ENCODE data around the gene KRT80.

KRT80 gene

GRCh38 chr12:52126605-52127578 lies 64.9 kb downstream of the KRT80 start:
- DNase-seq = no peak

DNA sequence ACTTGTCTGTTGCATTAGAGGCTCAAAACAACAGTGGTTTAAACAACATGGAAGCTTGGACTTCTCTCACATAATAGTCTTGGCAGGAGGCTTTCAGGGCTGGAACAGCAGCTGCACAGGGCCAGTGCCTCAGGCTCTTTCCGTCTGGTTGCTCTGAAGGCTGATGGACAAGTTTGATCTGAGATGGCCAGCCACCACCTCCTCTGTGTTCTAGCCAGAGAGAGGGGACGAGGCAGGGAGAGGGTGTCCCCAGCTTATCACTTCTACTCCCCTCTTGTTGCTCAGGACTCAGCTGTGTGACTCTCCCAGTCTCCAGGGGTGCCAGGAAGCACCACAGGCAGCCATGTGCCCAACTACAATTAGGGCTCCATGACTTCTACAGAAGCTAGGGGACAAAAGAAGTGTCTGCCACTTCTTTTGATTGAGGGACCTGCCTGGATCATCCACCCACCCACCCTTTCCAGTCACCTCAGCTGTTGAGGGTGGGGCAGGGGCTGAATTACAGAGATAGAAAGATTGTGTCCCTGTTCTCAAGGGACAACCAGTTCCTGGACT lies 65.7 kb downstream of the KRT80 start:
- no peak for DNase-seq

DNA sequence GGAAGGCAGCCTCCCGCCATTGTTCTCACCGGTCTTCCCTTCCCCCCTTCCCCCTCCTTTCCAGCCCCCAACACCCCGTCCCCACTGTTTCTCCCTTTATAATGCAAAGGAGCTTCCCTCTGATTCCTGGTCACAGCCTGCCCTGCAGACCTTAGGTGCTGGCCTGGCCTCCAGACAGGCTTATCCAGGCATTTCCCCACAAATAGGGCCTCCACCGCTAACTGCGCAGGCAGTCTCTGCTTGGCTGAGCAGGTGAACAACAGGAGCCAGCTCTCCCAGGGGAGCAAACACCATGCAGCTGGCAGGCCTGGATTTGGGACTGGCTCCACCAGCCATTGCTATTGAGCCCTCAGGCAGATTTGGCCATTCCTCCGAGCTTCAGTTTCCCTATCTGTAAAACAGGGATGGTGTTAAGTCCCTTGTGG lies 66.3 kb downstream of the KRT80 start:
- no peak for DNase-seq

DNA sequence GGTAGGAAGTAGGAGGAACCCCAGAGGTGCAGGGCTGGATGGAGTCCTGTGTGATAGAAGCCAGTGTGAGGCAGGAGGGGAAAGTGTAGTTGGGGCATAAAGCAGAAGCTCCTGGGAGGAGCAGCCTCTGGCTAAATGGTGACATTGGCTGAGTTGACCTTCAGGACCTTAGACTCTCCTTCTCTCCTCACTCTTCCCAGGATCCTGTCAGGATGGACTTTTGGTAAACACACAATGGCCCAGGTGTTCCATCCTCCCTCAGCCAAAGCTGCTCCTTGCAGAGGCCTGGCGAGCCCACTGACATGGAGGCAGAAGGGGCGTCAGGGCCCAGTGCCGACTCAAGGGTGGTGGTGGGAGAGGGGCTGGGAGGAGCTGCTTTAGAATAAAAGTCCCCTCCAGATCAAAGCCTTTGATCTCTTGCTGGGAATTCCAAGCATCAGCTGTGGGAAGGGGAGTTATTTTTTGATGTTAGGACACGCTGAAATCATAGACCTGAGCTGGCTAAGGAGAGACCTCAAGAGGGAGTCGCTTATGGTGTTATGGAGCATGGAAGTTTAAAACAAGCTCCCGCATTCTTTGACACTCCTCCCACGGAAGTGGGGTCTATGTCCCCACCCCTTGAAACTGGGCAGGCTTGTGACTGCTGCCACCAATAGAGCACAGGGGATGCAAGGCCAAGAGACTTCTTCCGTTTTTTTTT lies 68.2 kb downstream of the KRT80 start:
- DNase-seq = no peak

- no peak for DNase-seq
Measured at GRCh38 chr12:52122904-52123303, 68.9 kb downstream of the KRT80 start.

DNA sequence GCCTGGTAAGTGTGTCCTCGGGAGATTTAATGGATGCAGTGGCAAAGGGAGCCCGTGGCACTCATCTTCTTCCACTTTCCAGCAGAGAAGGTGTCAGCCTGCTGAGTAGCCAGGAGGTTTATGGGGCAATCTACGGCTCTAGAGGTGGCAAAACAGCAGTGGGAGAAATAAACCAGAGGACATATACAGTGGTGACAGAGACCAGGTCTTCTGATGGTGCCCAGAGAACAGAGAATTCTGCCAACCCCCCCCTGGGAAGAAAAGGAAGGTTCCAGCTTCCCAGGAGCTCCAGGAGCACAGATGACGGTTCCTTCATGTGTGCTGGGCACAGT lies 69.3 kb downstream of the KRT80 start:
- no peak for DNase-seq

DNA sequence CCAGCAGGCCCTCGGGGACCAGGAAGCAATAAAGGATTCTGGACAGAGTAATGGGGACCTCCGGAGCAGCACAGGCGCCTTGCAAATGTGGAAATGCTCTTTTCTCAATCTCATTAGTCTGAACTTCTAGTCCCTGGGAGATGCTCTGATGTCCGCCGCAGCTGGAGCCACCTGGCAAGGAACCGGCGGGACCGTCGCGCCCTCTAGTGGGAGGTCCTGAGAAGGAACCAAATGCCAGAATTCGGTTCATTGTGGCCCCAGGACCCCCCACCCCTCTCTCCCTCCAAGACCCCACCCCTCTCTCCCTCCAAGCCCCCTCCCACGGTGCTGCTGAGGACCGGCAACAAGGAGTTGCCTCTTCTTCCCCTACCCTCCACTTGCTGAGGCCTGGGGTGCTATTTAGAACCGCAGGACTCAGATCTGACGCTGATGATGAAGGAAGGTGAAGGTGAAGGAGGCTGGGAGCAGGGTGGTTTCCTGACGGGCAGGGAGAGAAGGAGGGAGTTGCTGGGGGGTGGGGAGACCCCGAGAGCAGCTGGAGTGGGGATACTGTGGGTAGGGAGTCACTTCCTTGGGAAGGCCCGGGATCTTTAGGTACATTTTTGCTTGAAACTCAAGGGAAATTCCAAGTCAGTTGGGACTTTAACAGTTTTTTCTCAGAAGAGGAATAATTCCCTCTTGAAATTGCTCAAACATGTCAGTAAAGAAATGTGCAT lies 69.8 kb downstream of the KRT80 start:
- DNase-seq = peak; percentile 54

GRCh38 chr12:52120951-52121823 lies 70.6 kb downstream of the KRT80 start:
- no peak for DNase-seq

DNA sequence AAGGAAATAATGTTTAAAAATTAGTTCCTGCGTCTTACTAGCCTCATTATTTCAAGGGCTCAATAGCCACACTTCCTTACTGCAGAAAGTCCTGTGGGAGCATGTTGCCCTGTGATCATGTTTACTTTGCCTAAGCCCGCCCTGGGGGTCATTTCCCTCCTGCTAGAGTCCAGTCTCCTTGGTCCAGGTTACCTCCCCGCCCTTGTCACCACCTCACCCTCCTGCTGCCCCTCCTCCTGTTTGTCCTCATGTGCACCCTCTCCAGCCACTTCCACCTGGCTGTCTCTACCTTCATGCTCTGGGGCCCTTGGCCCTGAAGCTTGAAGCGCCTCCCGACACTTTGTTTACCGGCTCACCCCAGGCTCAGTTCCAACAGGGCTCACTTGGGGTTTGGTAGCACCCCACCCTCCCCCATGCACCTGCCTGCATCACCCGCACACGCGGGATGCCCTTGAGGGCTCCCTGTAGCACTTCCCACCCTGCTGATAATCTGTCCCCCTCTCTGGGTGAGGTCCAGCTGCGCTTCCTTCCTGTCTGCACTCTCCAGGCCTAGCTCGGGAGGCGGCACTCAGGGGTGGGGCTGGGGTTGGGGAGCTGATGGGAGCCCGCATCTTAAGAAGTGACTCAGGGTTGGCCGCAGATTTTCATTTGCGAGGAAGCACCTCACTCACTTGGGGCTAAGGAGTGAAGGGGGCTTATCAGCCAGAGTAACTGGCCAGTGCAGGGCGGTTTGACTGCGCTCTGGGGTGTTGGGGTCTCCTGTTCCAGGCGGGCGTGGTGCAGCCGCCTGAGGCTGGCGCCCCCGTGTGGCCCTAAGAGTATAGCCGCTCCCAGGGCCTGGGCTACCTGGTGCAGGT lies 72.2 kb downstream of the KRT80 start:
- peak; percentile 71 for DNase-seq
